GM21619 (cell line): ENCODE data around the gene OR4K5.
"Not testable (repeated sequence)": the region's sequence is repeated elsewhere in the genome, so short reads cannot be mapped to it uniquely, and the experiment has no call there.

Source experiments
- ATAC-seq: cut with Tn5 transposase; IDR thresholded peaks from one replicate; pipeline ENCODE4 v1.9.1; 2021; ENCODE audit not compliant: unreplicated experiment

OR4K5 gene, protein sequence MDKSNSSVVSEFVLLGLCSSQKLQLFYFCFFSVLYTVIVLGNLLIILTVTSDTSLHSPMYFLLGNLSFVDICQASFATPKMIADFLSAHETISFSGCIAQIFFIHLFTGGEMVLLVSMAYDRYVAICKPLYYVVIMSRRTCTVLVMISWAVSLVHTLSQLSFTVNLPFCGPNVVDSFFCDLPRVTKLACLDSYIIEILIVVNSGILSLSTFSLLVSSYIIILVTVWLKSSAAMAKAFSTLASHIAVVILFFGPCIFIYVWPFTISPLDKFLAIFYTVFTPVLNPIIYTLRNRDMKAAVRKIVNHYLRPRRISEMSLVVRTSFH

GRCh38 chr14:19920021-19920657, at the start of gene OR4K5:
OR4K5 (plus strand) TSS chr14:19920607; CDS start chr14:19920607, 0 bp downstream.
- no peak for ATAC-seq

DNA sequence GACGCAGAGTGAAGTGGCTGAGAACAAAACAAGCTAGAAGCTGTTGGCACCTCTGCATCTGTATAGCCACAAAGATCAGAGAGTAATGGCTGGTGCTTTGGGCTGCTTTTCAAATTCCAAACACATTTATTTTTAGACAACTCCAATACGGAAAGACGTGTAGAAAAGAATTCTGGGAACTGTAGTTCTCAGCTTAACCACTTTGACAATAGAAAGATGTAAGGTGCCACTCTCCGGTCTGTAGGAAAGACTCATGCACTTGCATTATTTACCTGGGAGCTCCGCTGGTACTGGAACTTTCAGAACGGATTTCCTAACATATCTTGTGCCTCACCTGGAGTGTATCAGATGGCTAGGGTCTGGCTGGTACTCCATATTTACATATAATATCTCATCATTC, 47.2 kb upstream of the OR4K5 start:
- no peak for ATAC-seq

DNA sequence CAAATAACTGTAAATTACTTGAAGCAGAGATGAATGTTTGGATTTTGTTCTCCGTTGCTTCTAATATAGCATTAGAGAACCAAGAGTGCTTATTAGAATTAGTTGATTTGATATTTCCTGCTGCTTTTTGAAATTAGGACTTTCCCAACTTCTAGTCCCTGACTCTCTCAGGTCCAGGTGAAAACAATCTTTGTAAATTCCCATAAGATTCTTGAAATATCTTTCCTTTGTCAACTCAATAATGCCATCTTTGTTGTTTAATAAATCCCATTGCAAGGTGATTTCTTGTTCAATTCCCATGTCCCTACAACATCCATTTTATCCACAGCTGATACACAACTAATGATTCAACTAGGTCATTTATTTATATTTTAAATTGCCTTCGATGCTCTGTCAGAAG, 45.6 kb upstream of the OR4K5 start, which contains the start of gene OR4K2:
OR4K2 (plus strand) TSS at position 301 of the 400 bp plus-strand sequence. CDS start 1,126 bp downstream, outside the sequence.
- no peak for ATAC-seq

DNA sequence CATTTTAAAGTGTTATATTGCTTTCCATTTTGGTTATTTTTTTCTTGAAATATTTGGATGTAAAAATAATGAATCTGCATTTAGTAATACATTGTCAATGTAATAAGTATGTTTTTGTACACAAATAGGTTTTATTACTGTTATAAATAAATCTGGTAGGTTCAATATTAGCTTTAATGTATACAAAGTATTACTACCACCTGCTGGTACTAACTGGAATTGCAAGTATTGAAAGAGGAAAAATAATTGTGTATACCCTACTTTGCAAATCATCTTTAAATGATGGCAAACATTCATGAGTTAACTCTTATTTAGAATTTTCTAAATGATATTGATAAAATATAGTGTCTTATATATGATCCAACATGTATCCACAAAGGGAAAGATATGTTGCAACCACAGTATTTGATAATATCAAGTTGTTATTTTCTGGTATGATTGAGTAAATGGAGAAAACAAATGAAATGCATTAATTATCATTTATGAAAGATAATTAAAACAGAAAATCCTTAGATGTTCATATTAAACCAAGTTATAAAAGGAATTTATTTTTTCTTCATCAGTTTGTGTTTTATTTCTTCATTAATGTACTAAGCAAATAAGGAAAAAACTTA, 42.3 kb upstream of the OR4K5 start:
- ATAC-seq = no peak

DNA sequence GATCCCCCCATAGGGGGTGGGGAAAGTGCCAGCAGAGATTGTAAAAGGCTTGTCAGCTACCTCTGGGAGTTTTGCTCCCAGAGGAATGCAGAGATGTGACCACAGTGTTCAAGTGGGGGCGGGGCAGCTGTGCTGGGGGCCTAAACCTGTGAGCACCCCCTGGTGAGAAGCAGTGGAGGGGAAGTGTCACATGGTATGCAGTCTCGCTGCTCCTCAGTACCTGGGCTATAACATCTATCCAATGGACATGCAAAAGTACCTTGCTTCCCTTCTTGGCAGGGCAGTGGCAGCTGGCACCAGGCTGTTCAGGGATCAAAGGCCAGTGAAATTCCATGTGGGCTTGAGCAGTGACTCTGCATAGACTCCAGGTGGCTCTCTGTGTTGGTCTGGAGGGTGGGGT, 25.1 kb upstream of the OR4K5 start:
- ATAC-seq = no peak

- no peak for ATAC-seq
Observed at GRCh38 chr14:19900999-19901398, 19.4 kb upstream of the OR4K5 start.

DNA sequence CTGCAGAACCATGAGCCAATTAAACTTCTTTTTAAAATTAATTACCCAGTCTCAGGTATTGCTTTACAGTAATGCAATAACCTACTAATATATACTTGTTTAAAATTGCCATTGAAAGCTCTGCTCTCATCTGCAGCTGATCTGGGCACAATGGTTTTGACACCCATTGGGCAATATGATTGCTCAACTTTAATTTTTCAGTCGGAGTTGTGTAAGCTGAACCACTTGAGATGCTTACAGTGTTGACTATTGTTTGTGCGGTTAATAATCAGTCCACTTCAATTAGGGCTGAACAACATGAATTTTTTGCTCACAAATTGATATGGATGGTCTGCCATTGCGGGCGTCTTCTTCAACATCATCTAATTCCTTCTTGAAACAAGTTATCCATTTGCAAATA, 18.0 kb upstream of the OR4K5 start:
- no peak for ATAC-seq

GRCh38 chr14:19906665-19907064, 13.7 kb upstream of the OR4K5 start:
- no peak for ATAC-seq

GRCh38 chr14:19911114-19911513, 9.3 kb upstream of the OR4K5 start:
- no peak for ATAC-seq

DNA sequence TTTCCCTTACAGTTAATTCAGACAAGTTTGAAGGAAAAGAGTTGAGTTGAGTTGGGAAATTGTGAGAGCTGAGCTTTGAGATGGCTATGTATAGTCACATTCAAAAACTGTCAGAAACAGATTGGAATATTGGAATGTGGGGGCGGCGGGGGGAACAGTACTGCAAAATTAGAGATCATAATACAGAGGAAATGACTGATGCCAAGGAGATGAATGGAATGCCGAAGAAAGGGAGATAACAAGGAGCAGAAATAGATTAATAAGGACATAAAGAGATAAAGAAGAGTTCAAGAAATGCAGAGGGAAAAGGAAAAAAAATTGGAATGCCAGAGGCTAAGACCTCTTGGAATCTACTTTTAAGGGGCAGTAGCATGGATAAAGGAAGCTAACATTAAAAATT, 3.2 kb upstream of the OR4K5 start:
- ATAC-seq = no peak

GRCh38 chr14:19917955-19918518, 2.4 kb upstream of the OR4K5 start:
- no peak for ATAC-seq

GRCh38 chr14:19918553-19919264, 1.7 kb upstream of the OR4K5 start:
- ATAC-seq = no peak

GRCh38 chr14:19930617-19931016, 10.2 kb downstream of the OR4K5 start, which contains the start of gene OR4K1:
OR4K1 (plus strand) TSS chr14:19930917; CDS start chr14:19935667, 4,750 bp downstream.
- no peak for ATAC-seq

DNA sequence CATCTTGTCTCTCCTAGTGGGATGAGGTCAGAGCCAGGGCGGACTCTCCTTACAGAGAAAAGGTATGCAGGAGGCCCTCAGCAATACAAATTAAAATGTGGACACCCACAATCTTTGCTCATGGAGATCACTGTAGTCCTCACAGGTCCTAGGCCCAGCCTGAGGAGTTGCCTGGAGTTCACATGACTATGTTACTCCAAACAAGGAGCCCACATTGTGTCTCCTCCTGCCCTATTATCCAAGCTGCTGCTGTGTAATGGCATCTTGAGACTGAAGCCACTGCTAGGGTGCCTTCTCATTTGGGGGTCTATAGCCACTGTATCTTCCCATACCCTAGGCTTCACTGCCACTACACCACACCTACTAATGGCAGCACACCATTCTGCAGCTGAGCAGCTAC, 21.3 kb downstream of the OR4K5 start:
- ATAC-seq = no peak

- ATAC-seq = no peak
Observed at GRCh38 chr14:19947413-19948090, 27.1 kb downstream of the OR4K5 start.

GRCh38 chr14:19949218-19949617, 28.8 kb downstream of the OR4K5 start:
- ATAC-seq = no peak

DNA sequence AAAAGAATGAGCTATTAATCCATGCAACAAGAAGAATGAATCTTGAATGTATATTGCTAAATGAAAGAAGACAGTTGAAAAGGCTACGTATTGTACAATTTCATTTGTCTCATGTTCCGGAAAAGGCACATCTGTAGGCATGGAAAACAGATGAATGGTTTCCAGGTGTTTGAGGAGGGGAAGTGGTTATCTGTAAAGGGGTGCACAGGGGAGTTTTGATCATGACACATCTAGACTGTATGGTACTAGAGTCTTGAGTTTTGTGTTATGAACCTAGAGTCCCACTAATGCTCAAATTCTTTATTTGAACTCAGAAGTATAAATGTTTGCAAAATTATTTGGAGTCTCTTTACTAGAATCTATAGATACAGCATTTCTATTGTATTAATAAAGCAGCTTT, 49.3 kb downstream of the OR4K5 start:
- ATAC-seq = not testable (repeated sequence)
